Liver (tissue), 3 donors: Measurements from ENCODE around the gene PTRH2.

Experiments
- ATF3 ChIP-seq: IDR thresholded peaks from 2 replicates; pipeline ENCODE4 v1.6.1; 2016; ENCODE audit warnings: antibody characterized with exemption
- CTCF ChIP-seq: fragments of 150-350 bp; IDR thresholded peaks from 2 replicates; pipeline ENCODE4 v1.5.1; 2017; ENCODE audit warnings: improper control_type of control experiment, low read depth, low read length; ENCODE audit not compliant: missing input control
- FOXA1 ChIP-seq: IDR thresholded peaks from 2 replicates; pipeline ENCODE4 v1.6.1; 2016; ENCODE audit warnings: antibody characterized with exemption
- GABPA ChIP-seq, 2 donors: IDR thresholded peaks in 1 of 2; conservative IDR thresholded peaks in 1 of 2; 2 replicates each; pipeline ENCODE4 v1.6.1; 2016; ENCODE audit warnings: antibody characterized with exemption in 2 of 2, mild to moderate bottlenecking in 1 of 2, moderate library complexity in 1 of 2
- JUND ChIP-seq, 2 donors: IDR thresholded peaks; 2 replicates each; pipeline ENCODE4 v1.6.1; 2016; ENCODE audit warnings: antibody characterized with exemption in 2 of 2
- NR2F2 ChIP-seq: IDR thresholded peaks from 2 replicates; pipeline ENCODE4 v1.6.1; 2016; ENCODE audit warnings: antibody characterized with exemption
- RAD21 ChIP-seq, 2 donors: IDR thresholded peaks; 2 replicates each; pipeline ENCODE4 v1.6.1; 2016; ENCODE audit warnings: antibody characterized with exemption in 2 of 2, mild to moderate bottlenecking in 2 of 2
- REST ChIP-seq: IDR thresholded peaks from 2 replicates; pipeline ENCODE4 v1.6.1; 2016; ENCODE audit warnings: antibody characterized with exemption, mild to moderate bottlenecking
- SP1 ChIP-seq: IDR thresholded peaks from 2 replicates; pipeline ENCODE4 v1.6.1; 2018; ENCODE audit warnings: antibody characterized with exemption, mild to moderate bottlenecking
- TAF1 ChIP-seq: conservative IDR thresholded peaks from 2 replicates; pipeline ENCODE4 v1.6.1; 2016; ENCODE audit warnings: antibody characterized with exemption, mild to moderate bottlenecking
- YY1 ChIP-seq: IDR thresholded peaks from 2 replicates; pipeline ENCODE4 v1.6.1; 2016; ENCODE audit warnings: antibody characterized with exemption, mild to moderate bottlenecking
- ZBTB33 ChIP-seq: IDR thresholded peaks from 2 replicates; pipeline ENCODE4 v1.6.1; 2016; ENCODE audit warnings: antibody characterized with exemption
- donor health status: healthy.
- donor health status: healthy.

GRCh38 chr17:59737324-59737723 is 30.1 kb upstream of the PTRH2 start:
- TF ChIP-seq CTCF = no peak
- TF ChIP-seq ZBTB33 = no peak
- no peak for TF ChIP-seq NR2F2
- TF ChIP-seq TAF1 = no peak
- TF ChIP-seq RAD21 (IDR thresholded peaks at IDR 0.05) = no peak
- no peak for TF ChIP-seq REST
- no peak for TF ChIP-seq ATF3
- no peak for TF ChIP-seq FOXA1
- TF ChIP-seq JUND (IDR thresholded peaks at IDR 0.05) = no peak
- no peak for TF ChIP-seq SP1
- TF ChIP-seq GABPA (IDR thresholded peaks at IDR 0.05 in 1 of 2, conservative IDR thresholded peaks at IDR 0.05 in 1 of 2) = no peak
- no peak for TF ChIP-seq YY1
